ENCODE measurements around the gene KRT8. TPM values are rescaled to one million over a fixed set of nuclear protein-coding genes. Genes with fewer than 3 reads are reported as not detected.
A peak's percentile ranks its signal among the peaks of the same experiment; 100 is the strongest.

The KRT8 gene
- total and polyA plus RNA-seq, 2 of the 13 experiments (the other 11 are each of a cell fraction or from before 2014, with no cell fraction given): 498 to 718 TPM

DNA sequence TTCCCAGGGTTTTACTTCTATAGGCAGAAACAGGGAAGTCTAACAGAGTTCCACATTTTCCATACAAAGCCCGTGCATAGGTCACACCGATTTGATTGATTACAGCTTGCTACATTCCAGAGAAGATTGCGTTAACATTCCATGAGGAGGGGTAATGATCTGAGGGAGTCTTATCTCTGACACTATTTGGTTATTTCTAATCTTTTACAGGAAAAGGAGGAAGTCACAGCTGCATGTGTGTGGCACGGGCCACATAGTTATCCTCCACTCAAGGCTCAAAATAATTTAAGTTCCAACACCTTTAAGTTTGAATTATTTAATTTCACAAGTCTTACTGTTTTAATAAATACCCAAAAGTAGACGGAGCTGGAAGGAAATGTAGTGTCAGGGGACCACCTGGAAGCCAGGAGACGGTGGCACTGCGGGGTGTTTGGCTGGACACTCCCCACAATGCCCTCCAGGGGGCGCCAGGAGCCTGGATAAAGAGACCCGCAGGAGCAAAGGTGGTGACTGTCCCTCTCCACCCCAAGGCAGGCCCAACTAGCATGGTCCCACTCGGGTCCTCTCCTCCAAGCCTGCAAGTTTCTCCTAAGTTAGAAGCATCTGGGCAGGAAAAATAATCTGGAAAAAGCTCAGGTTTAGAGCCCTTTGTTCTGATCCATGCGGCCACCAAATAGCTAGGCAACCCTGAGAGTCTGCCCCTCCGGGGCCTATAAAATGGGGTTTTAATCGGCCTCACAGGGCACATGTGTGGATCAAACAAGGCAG, 20.2 kb downstream of the KRT8 start (continued):
- TF ChIP-seq DPF2 (CRISPR knock-in tag; IDR thresholded peaks at IDR 0.05; ENCODE audit: borderline replicate concordance, low read depth) (peak; percentile 71; the same call in 1 of the 2 replicates), HOXD1 (CRISPR knock-in tag; IDR thresholded peaks at IDR 0.05) (peak; percentile 99), KDM2A (CRISPR knock-in tag; IDR thresholded peaks at IDR 0.05; ENCODE audit: borderline replicate concordance, low read depth) (peak; percentile 66; the same call in 1 of the 2 replicates), ZNF263 (CRISPR knock-in tag; IDR thresholded peaks at IDR 0.05) (peak; percentile 26; the same call in 1 of the 2 replicates), NR2C2 (CRISPR knock-in tag; IDR thresholded peaks at IDR 0.05; ENCODE audit: borderline replicate concordance) (peak; percentile 69), SAFB2 (CRISPR knock-in tag; IDR thresholded peaks at IDR 0.05; ENCODE audit: borderline replicate concordance, low read depth) (no peak), HDAC6 (IDR thresholded peaks at IDR 0.05; ENCODE audit: low read depth, low read length) (no peak), ZNF501 (CRISPR knock-in tag; IDR thresholded peaks at IDR 0.05) (peak; percentile 67; the same call in 1 of the 2 replicates), HOXA5 (CRISPR knock-in tag; IDR thresholded peaks at IDR 0.05) (peak; percentile 99), ZNF788 (CRISPR knock-in tag; IDR thresholded peaks at IDR 0.05; ENCODE audit: borderline replicate concordance) (peak; percentile 10; the same call in 1 of the 2 replicates), SMYD3 (CRISPR knock-in tag; IDR thresholded peaks at IDR 0.05) (0 out of 2 replicates have a peak, but pooled peaks have one; percentile 29), PHF21A (CRISPR knock-in tag; IDR thresholded peaks at IDR 0.05) (peak; percentile 77), KDM3A (CRISPR knock-in tag; IDR thresholded peaks at IDR 0.05; ENCODE audit: low read depth) (no peak), ZBTB20 (CRISPR knock-in tag; IDR thresholded peaks at IDR 0.05; ENCODE audit: borderline replicate concordance, low read depth) (0 out of 2 replicates have a peak, but pooled peaks have one; percentile 13), MIER3 (CRISPR knock-in tag; IDR thresholded peaks at IDR 0.05; ENCODE audit: borderline replicate concordance) (no peak; the same call in 1 of the 2 replicates)
- TF ChIP-seq, protein P1, sequence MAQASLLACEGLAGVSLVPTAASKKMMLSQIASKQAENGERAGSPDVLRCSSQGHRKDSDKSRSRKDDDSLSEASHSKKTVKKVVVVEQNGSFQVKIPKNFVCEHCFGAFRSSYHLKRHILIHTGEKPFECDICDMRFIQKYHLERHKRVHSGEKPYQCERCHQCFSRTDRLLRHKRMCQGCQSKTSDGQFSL (CRISPR knock-in tag; IDR thresholded peaks at IDR 0.05): 0 out of 2 replicates have a peak, but pooled peaks have one; percentile 28
- TF ChIP-seq, protein P2, sequence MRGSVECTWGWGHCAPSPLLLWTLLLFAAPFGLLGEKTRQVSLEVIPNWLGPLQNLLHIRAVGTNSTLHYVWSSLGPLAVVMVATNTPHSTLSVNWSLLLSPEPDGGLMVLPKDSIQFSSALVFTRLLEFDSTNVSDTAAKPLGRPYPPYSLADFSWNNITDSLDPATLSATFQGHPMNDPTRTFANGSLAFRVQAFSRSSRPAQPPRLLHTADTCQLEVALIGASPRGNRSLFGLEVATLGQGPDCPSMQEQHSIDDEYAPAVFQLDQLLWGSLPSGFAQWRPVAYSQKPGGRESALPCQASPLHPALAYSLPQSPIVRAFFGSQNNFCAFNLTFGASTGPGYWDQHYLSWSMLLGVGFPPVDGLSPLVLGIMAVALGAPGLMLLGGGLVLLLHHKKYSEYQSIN (CRISPR knock-in tag; IDR thresholded peaks at IDR 0.05; ENCODE audit: borderline replicate concordance): no peak
- TF ChIP-seq, protein P3, sequence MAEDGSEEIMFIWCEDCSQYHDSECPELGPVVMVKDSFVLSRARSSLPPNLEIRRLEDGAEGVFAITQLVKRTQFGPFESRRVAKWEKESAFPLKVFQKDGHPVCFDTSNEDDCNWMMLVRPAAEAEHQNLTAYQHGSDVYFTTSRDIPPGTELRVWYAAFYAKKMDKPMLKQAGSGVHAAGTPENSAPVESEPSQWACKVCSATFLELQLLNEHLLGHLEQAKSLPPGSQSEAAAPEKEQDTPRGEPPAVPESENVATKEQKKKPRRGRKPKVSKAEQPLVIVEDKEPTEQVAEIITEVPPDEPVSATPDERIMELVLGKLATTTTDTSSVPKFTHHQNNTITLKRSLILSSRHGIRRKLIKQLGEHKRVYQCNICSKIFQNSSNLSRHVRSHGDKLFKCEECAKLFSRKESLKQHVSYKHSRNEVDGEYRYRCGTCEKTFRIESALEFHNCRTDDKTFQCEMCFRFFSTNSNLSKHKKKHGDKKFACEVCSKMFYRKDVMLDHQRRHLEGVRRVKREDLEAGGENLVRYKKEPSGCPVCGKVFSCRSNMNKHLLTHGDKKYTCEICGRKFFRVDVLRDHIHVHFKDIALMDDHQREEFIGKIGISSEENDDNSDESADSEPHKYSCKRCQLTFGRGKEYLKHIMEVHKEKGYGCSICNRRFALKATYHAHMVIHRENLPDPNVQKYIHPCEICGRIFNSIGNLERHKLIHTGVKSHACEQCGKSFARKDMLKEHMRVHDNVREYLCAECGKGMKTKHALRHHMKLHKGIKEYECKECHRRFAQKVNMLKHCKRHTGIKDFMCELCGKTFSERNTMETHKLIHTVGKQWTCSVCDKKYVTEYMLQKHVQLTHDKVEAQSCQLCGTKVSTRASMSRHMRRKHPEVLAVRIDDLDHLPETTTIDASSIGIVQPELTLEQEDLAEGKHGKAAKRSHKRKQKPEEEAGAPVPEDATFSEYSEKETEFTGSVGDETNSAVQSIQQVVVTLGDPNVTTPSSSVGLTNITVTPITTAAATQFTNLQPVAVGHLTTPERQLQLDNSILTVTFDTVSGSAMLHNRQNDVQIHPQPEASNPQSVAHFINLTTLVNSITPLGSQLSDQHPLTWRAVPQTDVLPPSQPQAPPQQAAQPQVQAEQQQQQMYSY (CRISPR knock-in tag; IDR thresholded peaks at IDR 0.05): peak; percentile 93
- TF ChIP-seq, protein P4, sequence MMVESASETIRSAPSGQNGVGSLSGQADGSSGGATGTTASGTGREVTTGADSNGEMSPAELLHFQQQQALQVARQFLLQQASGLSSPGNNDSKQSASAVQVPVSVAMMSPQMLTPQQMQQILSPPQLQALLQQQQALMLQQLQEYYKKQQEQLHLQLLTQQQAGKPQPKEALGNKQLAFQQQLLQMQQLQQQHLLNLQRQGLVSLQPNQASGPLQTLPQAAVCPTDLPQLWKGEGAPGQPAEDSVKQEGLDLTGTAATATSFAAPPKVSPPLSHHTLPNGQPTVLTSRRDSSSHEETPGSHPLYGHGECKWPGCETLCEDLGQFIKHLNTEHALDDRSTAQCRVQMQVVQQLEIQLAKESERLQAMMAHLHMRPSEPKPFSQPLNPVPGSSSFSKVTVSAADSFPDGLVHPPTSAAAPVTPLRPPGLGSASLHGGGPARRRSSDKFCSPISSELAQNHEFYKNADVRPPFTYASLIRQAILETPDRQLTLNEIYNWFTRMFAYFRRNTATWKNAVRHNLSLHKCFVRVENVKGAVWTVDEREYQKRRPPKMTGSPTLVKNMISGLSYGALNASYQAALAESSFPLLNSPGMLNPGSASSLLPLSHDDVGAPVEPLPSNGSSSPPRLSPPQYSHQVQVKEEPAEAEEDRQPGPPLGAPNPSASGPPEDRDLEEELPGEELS (CRISPR knock-in tag; IDR thresholded peaks at IDR 0.05): peak; percentile 85
- TF ChIP-seq, protein P5, sequence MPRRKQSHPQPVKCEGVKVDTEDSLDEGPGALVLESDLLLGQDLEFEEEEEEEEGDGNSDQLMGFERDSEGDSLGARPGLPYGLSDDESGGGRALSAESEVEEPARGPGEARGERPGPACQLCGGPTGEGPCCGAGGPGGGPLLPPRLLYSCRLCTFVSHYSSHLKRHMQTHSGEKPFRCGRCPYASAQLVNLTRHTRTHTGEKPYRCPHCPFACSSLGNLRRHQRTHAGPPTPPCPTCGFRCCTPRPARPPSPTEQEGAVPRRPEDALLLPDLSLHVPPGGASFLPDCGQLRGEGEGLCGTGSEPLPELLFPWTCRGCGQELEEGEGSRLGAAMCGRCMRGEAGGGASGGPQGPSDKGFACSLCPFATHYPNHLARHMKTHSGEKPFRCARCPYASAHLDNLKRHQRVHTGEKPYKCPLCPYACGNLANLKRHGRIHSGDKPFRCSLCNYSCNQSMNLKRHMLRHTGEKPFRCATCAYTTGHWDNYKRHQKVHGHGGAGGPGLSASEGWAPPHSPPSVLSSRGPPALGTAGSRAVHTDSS (CRISPR knock-in tag; conservative IDR thresholded peaks at IDR 0.05): 0 out of 2 replicates have a peak, but pooled peaks have one; percentile 17
